Measurements from ENCODE around the gene IQGAP1. TPM values are rescaled to one million over a fixed set of nuclear protein-coding genes. Genes with fewer than 3 reads are reported as not detected.

The IQGAP1 gene
- total and polyA plus RNA-seq, 2 of the 4 experiments (the other 2 are of a cell fraction) = 87.5 to 207 TPM

DNA sequence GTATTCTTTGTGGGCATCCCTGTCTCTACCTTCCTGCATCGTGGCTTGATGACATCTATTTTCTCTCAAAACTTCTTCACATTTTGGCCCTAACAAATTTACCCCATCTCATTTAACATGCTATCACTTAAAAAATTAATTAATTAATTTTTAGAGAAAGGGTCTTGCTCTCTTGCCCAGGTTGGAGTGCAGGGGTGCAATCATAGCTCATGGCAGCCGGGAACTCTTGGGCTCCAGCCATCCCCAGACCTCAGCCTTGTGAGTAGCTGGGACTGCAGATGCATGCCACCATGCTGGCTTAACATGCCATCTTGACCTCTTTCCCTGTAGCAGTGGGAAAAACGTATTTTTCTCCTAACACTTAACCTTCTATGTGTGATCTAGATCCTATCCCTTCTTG lies 20.6 kb downstream of the IQGAP1 start:
- dilution Hi-C loops (cut with HindIII; ENCODE audit: low sequenced_read_pairs, unreplicated experiment) = no loop called here
- Histone ChIP-seq H3K4ac (ENCODE audit: low read depth, low read length) (no peak overlapping the region), H3K27ac (ENCODE audit: insufficient read depth, low read length) (no peak overlapping the region), H3K9me3 (ENCODE audit: control insufficient read depth, insufficient read depth, low read length) (no peaks in the 10 kb centered on the region), H3K18ac (ENCODE audit: low read depth, low read length) (no peak overlapping the region), H4K20me1 (ENCODE audit: insufficient read depth, low read length) (peaks cover 49% of the 10 kb centered on the region; the same call in 1 of the 2 replicates), H2BK5ac (ENCODE audit: low read depth, low read length, poor library complexity, severe bottlenecking) (no peak overlapping the region), H3K4me2 (ENCODE audit: low read depth, low read length) (no peak overlapping the region), H4K8ac (ENCODE audit: low read depth in 2 of 2, low read length in 2 of 2) (no peak overlapping the region), H2BK20ac (ENCODE audit: low read depth, low read length) (no peak overlapping the region), H2AK9ac (replicated peaks; ENCODE audit: low read depth, low read length, poor library complexity) (no peak overlapping the region), H2AK5ac (ENCODE audit: low read depth, low read length) (no peak overlapping the region), H2BK120ac (ENCODE audit: low read depth, low read length) (no peak overlapping the region), H3K9me1 (ENCODE audit: insufficient read depth, low read length) (peaks cover 8% of the 10 kb centered on the region), H3K36me3 (ENCODE audit: control insufficient read depth, insufficient read depth, low read length) (peaks cover 2% of the 10 kb centered on the region; the same call in 1 of the 2 replicates), H4K5ac (ENCODE audit: low read depth, low read length) (no peak overlapping the region), H2AFZ (replicated peaks; ENCODE audit: low read length, poor library complexity) (no peak overlapping the region), H3K4me1 (ENCODE audit: control insufficient read depth, insufficient read depth, low read length) (peaks cover 12% of the 10 kb centered on the region), H3K79me1 (ENCODE audit: low read depth in 1 of 2, low read length in 2 of 2) (peaks cover 4 to 60% of the 10 kb centered on the region in 2 experiments), H3K14ac (replicated peaks; ENCODE audit: low read depth, low read length) (no peak overlapping the region), H3K4me3 (ENCODE audit: insufficient read depth, low read depth, low read length) (no peak overlapping the region), H2BK15ac (ENCODE audit: low read depth, low read length) (no peak overlapping the region), H3K9ac (ENCODE audit: low read depth, low read length) (no peak overlapping the region), H4K91ac (ENCODE audit: insufficient read depth, low read depth, low read length) (no peak overlapping the region), H3K23ac (ENCODE audit: low read depth, low read length) (no peak overlapping the region), H3K56ac (ENCODE audit: extremely low read depth, insufficient read depth, low read length) (no peak overlapping the region), H3K27me3 (ENCODE audit: control insufficient read depth, insufficient read depth, low read length) (no peaks in the 10 kb centered on the region)
- POLR2A ChIA-PET (ENCODE audit: unreplicated experiment) = no interaction called here
- in situ Hi-C loops (cut with MboI; ENCODE audit: low sequenced_read_pairs) = no loop called here
- no peak for ATAC-seq (ENCODE audit: low read depth)
- BruUV-seq (replicated peaks) = no TSS peak
- no peak for DNase-seq
- intact Hi-C loops (cut with micrococcal nuclease) = no loop called here
- TF ChIP-seq RAD21 (IDR thresholded peaks at IDR 0.05; ENCODE audit: low read length) (no peak), POLR2A (IDR thresholded peaks at IDR 0.05; ENCODE audit: low read depth, low read length) (no peak), MAZ (IDR thresholded peaks at IDR 0.05; ENCODE audit: borderline replicate concordance, low read depth, low read length) (no peak), RCOR1 (IDR thresholded peaks at IDR 0.05; ENCODE audit: insufficient replicate concordance, low read length) (no peak), FOS (IDR thresholded peaks at IDR 0.05; ENCODE audit: low read depth, low read length) (no peak), CEBPB (IDR thresholded peaks at IDR 0.05; ENCODE audit: low read depth, low read length) (no peak), NFE2L2 (IDR thresholded peaks at IDR 0.05; ENCODE audit: low read depth, low read length) (no peak), MXI1 (IDR thresholded peaks at IDR 0.05; ENCODE audit: borderline replicate concordance, low read depth, low read length) (no peak), BHLHE40 (IDR thresholded peaks at IDR 0.05; ENCODE audit: low read depth, low read length) (no peak), RFX5 (IDR thresholded peaks at IDR 0.05; ENCODE audit: low read depth, low read length) (no peak), CHD1 (IDR thresholded peaks at IDR 0.05; ENCODE audit: low read depth, low read length) (no peak), SMC3 (IDR thresholded peaks at IDR 0.05; ENCODE audit: low read depth, low read length) (no peak)
- TF ChIP-seq, protein P1, sequence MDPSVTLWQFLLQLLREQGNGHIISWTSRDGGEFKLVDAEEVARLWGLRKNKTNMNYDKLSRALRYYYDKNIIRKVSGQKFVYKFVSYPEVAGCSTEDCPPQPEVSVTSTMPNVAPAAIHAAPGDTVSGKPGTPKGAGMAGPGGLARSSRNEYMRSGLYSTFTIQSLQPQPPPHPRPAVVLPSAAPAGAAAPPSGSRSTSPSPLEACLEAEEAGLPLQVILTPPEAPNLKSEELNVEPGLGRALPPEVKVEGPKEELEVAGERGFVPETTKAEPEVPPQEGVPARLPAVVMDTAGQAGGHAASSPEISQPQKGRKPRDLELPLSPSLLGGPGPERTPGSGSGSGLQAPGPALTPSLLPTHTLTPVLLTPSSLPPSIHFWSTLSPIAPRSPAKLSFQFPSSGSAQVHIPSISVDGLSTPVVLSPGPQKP (IDR thresholded peaks at IDR 0.05; ENCODE audit: borderline replicate concordance, low read depth, low read length) = no peak
- TF ChIP-seq, protein P2, sequence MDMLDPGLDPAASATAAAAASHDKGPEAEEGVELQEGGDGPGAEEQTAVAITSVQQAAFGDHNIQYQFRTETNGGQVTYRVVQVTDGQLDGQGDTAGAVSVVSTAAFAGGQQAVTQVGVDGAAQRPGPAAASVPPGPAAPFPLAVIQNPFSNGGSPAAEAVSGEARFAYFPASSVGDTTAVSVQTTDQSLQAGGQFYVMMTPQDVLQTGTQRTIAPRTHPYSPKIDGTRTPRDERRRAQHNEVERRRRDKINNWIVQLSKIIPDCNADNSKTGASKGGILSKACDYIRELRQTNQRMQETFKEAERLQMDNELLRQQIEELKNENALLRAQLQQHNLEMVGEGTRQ (IDR thresholded peaks at IDR 0.05; ENCODE audit: low read depth, low read length) = no peak
- TF ChIP-seq, protein P3, sequence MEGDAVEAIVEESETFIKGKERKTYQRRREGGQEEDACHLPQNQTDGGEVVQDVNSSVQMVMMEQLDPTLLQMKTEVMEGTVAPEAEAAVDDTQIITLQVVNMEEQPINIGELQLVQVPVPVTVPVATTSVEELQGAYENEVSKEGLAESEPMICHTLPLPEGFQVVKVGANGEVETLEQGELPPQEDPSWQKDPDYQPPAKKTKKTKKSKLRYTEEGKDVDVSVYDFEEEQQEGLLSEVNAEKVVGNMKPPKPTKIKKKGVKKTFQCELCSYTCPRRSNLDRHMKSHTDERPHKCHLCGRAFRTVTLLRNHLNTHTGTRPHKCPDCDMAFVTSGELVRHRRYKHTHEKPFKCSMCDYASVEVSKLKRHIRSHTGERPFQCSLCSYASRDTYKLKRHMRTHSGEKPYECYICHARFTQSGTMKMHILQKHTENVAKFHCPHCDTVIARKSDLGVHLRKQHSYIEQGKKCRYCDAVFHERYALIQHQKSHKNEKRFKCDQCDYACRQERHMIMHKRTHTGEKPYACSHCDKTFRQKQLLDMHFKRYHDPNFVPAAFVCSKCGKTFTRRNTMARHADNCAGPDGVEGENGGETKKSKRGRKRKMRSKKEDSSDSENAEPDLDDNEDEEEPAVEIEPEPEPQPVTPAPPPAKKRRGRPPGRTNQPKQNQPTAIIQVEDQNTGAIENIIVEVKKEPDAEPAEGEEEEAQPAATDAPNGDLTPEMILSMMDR (conservative IDR thresholded peaks at IDR 0.05; ENCODE audit: low read depth, low read length) = no peak
- CTCF ChIA-PET = no interaction called here
- WGBS, 2 experiments (ENCODE audit: extremely low coverage in 2 of 2, insufficient read length in 1 of 2) = 80% methylated on average over 1 of the region's 3 CpGs; no CpG with 5 or more reads in 1 of the 2 experiments
